Breast epithelium (tissue), 4 donors: ENCODE measurements around the gene RSAD1. TPM values are rescaled to one million over a fixed set of nuclear protein-coding genes. Genes with fewer than 3 reads are reported as not detected.

Experiments used
- DNase-seq, 2 donors: peaks; one replicate each; pipeline ENCODE4 v3.0.0-alpha.2; 2019; ENCODE audit warnings: low spot score in 2 of 2
- H3K27ac ChIP-seq, 2 donors: fragments of 200-600 bp; sonication (generic) in 1 of 2; one replicate each; pipeline ENCODE4 v1.5.1; 2016 to 2019; ENCODE audit warnings: mild to moderate bottlenecking in 1 of 2
- H3K27me3 ChIP-seq, 2 donors: fragments of 200-600 bp; sonication (generic) in 1 of 2; one replicate each; pipeline versions ENCODE4 v1.5.1 to v1.6.0; 2017 to 2019; ENCODE audit warnings: control low read depth in 1 of 2, mild to moderate bottlenecking in 1 of 2
- H3K36me3 ChIP-seq: fragments of 200-600 bp; one replicate; pipeline ENCODE4 v1.5.1; 2019
- H3K4me1 ChIP-seq, 2 donors: fragments of 200-600 bp; sonication (generic); one replicate each; pipeline ENCODE4 v1.5.1; 2016 to 2019; ENCODE audit warnings: control low read depth in 1 of 2
- H3K4me3 ChIP-seq, 3 donors: fragments of 200-600 bp; sonication (generic); 1 replicate in 2 of 3; 2 replicates in 1 of 3; pipeline ENCODE4 v1.5.1; 2016 to 2019; ENCODE audit warnings: mild to moderate bottlenecking in 3 of 3, moderate library complexity in 2 of 3
- H3K9me3 ChIP-seq, 2 donors: fragments of 200-600 bp; sonication (generic) in 1 of 2; one replicate each; pipeline ENCODE4 v1.5.1; 2016 to 2019; ENCODE audit warnings: control low read depth in 1 of 2
- CTCF ChIP-seq, 3 donors: fragments of 450-650 bp; IDR thresholded peaks; one replicate each; pipeline ENCODE4 v1.5.1; 2016 to 2017; ENCODE audit warnings: antibody characterized with exemption in 3 of 3, mild to moderate bottlenecking in 3 of 3, moderate library complexity in 3 of 3
- POLR2A ChIP-seq: fragments of 450-650 bp; IDR thresholded peaks from one replicate; pipeline ENCODE4 v1.6.1; 2016; ENCODE audit warnings: antibody characterized with exemption, mild to moderate bottlenecking, moderate library complexity
- POLR2AphosphoS5 ChIP-seq, 3 donors: sonication (generic); formaldehyde crosslinking; IDR thresholded peaks; one replicate each; pipeline ENCODE4 v1.6.1; 2017; ENCODE audit warnings: antibody characterized with exemption in 3 of 3
- intact Hi-C: fragments of 100-400 bp; cut with DNase I; formaldehyde crosslinking; loops from one replicate; pipeline ENCODE4 v1.15.1; 2023; ENCODE audit warnings: low total_unique reads
- total RNA-seq, 3 donors: library from RNA; depleted of rRNA; stranded (reverse); fragments of >200 nt; gene quantifications; one replicate each; pipeline ENCODE4 v1.1.0, GENCODE V29; 2016

RSAD1 gene
- total RNA-seq, 3 donors from 2014 or later = 33.6 to 39.0 (median 35.1) TPM

GRCh38 chr17:50499270-50499669 lies 20.6 kb downstream of the RSAD1 start:
- Histone ChIP-seq H3K4me1 (no peaks in the 10 kb centered on the region), H3K27ac (no peak overlapping the region), H3K27me3 (no peaks in the 10 kb centered on the region), H3K36me3 (no peaks in the 10 kb centered on the region), H3K4me3 (no peak overlapping the region), H3K9me3 (no peaks in the 10 kb centered on the region)
- intact Hi-C loops = no loop called here
- DNase-seq = no peak
- TF ChIP-seq POLR2AphosphoS5 (IDR thresholded peaks at IDR 0.05) (no peak), CTCF (IDR thresholded peaks at IDR 0.05) (no peak), POLR2A (no peak)

DNA sequence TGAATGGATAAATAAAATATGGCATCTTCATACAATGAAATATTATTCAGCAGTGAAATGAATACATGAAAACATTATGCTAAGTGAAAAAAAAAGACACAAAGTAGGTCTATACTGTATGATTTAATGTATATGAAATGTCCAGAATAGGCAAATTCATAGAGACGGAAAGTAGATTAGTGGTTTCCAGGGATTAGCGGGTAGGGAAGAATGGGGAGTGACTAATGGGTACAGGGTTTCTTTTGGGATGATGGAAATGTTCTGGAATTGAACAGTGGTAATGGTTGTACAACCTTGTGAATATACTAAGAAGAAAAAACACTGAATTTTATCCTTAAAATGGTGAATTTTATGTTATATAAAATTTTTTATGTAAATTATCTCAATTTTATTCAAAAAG lies 21.1 kb downstream of the RSAD1 start:
- no peak for TF ChIP-seq POLR2AphosphoS5 (IDR thresholded peaks at IDR 0.05)
- no peaks in the 10 kb centered on the region for H3K9me3 ChIP-seq
- H3K4me1 ChIP-seq = no peaks in the 10 kb centered on the region
- DNase-seq = no peak
- no peak overlapping the region for H3K27ac ChIP-seq
- intact Hi-C loops = no loop called here
- no peaks in the 10 kb centered on the region for H3K36me3 ChIP-seq
- H3K4me3 ChIP-seq = no peak overlapping the region
- H3K27me3 ChIP-seq = no peaks in the 10 kb centered on the region

- Histone ChIP-seq H3K27ac (no peak overlapping the region), H3K9me3 (no peaks in the 10 kb centered on the region), H3K27me3 (no peaks in the 10 kb centered on the region), H3K4me3 (no peak overlapping the region), H3K4me1 (no peaks in the 10 kb centered on the region), H3K36me3 (no peaks in the 10 kb centered on the region)
- intact Hi-C loops = no loop called here
- DNase-seq = no peak
- TF ChIP-seq CTCF (IDR thresholded peaks at IDR 0.05) = peak in 2 of 3 donors; percentile 16 to 26
- TF ChIP-seq POLR2AphosphoS5 (IDR thresholded peaks at IDR 0.05) = no peak
Observed at GRCh38 chr17:50501054-50501453, 22.4 kb downstream of the RSAD1 start.

- intact Hi-C loops = no loop called here
- Histone ChIP-seq H3K36me3 (no peaks in the 10 kb centered on the region), H3K27ac (no peak overlapping the region), H3K4me1 (no peaks in the 10 kb centered on the region), H3K4me3 (no peak overlapping the region), H3K27me3 (no peaks in the 10 kb centered on the region), H3K9me3 (no peaks in the 10 kb centered on the region)
- no peak for TF ChIP-seq POLR2AphosphoS5 (IDR thresholded peaks at IDR 0.05)
- TF ChIP-seq CTCF (IDR thresholded peaks at IDR 0.05) = no peak
- TF ChIP-seq POLR2A = no peak
- DNase-seq = no peak
Observed at GRCh38 chr17:50502301-50502990, 23.8 kb downstream of the RSAD1 start.

- DNase-seq = no peak
- no peaks in the 10 kb centered on the region for H3K36me3 ChIP-seq
- peak overlapping the region in 1 of 2 donors; percentile 25 for H3K27ac ChIP-seq
- no peaks in the 10 kb centered on the region for H3K9me3 ChIP-seq
- no peaks in the 10 kb centered on the region for H3K4me1 ChIP-seq
- intact Hi-C loops = no loop called here
- no peak for TF ChIP-seq CTCF (IDR thresholded peaks at IDR 0.05)
- no peak for TF ChIP-seq POLR2A
- no peak for TF ChIP-seq POLR2AphosphoS5 (IDR thresholded peaks at IDR 0.05)
- no peak overlapping the region for H3K4me3 ChIP-seq
- no peaks in the 10 kb centered on the region for H3K27me3 ChIP-seq
Observed at GRCh38 chr17:50505591-50506130, 27.0 kb downstream of the RSAD1 start.
